Endothelial cell of umbilical vein (primary cell): Measurements from ENCODE around the gene PANK2. TPM values are rescaled to one million over a fixed set of nuclear protein-coding genes. Genes with fewer than 3 reads are reported as not detected.

Experiments
- BruUV-seq: library from RNA; stranded (reverse); fragments of 400-500 nt; replicated peaks from 2 replicates; lab custom pipeline; 2021; lab: Mats Ljungman, UMichigan
- CTCF ChIA-PET: fragments of 300-600, 350-600 bp; sonication (Branson Sonifier 250); formaldehyde crosslinking; loops from one replicate; lab custom pipeline; 2021; ENCODE audit warnings: antibody characterized with exemption, inconsistent platforms; lab: Charles Lee
- POLR2A ChIA-PET: fragments of 300-600, 350-600 bp; sonication (Branson Sonifier 250); formaldehyde crosslinking; loops from one replicate; lab custom pipeline; 2021; ENCODE audit warnings: antibody characterized with exemption, inconsistent platforms; lab: Charles Lee
- DNase-seq: peaks from one replicate; pipeline ENCODE4 v3.0.0-alpha.2; 2011; ENCODE audit warnings: low read depth, low spot score
- FAIRE-seq: peaks from 2 replicates; lab custom pipeline; 2011; peaks lifted over from hg19 to GRCh38; lab: Jason Lieb, UNC
- H2AFZ ChIP-seq: 2 replicates; pipeline ENCODE4 v1.6.0; 2012; ENCODE audit warnings: low read depth, low read length, control low read depth, inconsistent platforms
- H3K27ac ChIP-seq: 2 replicates; pipeline ENCODE4 v1.5.1; 2011; ENCODE audit warnings: low read depth, mild to moderate bottlenecking, control low read depth, low read length, moderate library complexity; ENCODE audit not compliant: insufficient read depth
- H3K27me3 ChIP-seq, 2 experiments: 2 replicates each; pipeline versions ENCODE4 v1.6.0 to v1.6.1; 2011; ENCODE audit warnings: low read length in 2 of 2, mixed read lengths in 1 of 2; ENCODE audit not compliant: control insufficient read depth in 2 of 2, insufficient read depth in 2 of 2
- H3K36me3 ChIP-seq, 2 experiments: 2 replicates in 1 of 2; 3 replicates in 1 of 2; pipeline ENCODE4 v1.5.1; 2011; ENCODE audit warnings: low read length in 2 of 2, mild to moderate bottlenecking in 1 of 2, moderate library complexity in 1 of 2; ENCODE audit not compliant: control insufficient read depth in 2 of 2, insufficient read depth in 2 of 2; ENCODE audit errors: extremely low read depth in 1 of 2
- H3K4me1 ChIP-seq: 3 replicates; pipeline ENCODE4 v1.5.1; 2011; ENCODE audit warnings: mild to moderate bottlenecking, low read length; ENCODE audit not compliant: control insufficient read depth, insufficient read depth; ENCODE audit errors: extremely low read depth
- H3K4me2 ChIP-seq: 2 replicates; pipeline ENCODE4 v1.6.1; 2011; ENCODE audit warnings: low read length, control low read depth, mixed read lengths; ENCODE audit not compliant: insufficient read depth
- H3K4me3 ChIP-seq, 3 experiments: fragments of 200-600 bp in 1 of 3; sonication (generic), shearing (Covaris generic) in 1 of 3; replicated peaks in 1 of 3; 2 replicates each; pipeline ENCODE4 v1.5.1; 2011 to 2016; ENCODE audit warnings: control low read depth in 3 of 3, low read length in 3 of 3, mild to moderate bottlenecking in 2 of 3, inconsistent platforms in 1 of 3, low read depth in 1 of 3, moderate library complexity in 1 of 3; ENCODE audit not compliant: insufficient read depth in 1 of 3
- H3K79me2 ChIP-seq: 2 replicates; pipeline ENCODE4 v1.6.0; 2012; ENCODE audit warnings: low read length, inconsistent platforms; ENCODE audit not compliant: control insufficient read depth, insufficient read depth
- H3K9ac ChIP-seq: replicated peaks from 2 replicates; pipeline ENCODE3; 2011; ENCODE audit warnings: low read length, control low read depth; ENCODE audit not compliant: insufficient read depth; ENCODE audit errors: extremely low read depth
- H3K9me1 ChIP-seq: replicated peaks from 3 replicates; pipeline ENCODE4 v1.6.0; 2011; ENCODE audit warnings: mild to moderate bottlenecking, low read length; ENCODE audit not compliant: control insufficient read depth, insufficient read depth; ENCODE audit errors: extremely low read depth
- H3K9me3 ChIP-seq: replicated peaks from 2 replicates; pipeline ENCODE4 v1.5.1; 2012; ENCODE audit warnings: low read length, inconsistent platforms; ENCODE audit not compliant: control insufficient read depth, insufficient read depth
- H4K20me1 ChIP-seq: replicated peaks from 2 replicates; pipeline ENCODE3; 2011; ENCODE audit warnings: mild to moderate bottlenecking, low read length; ENCODE audit not compliant: control insufficient read depth, insufficient read depth; ENCODE audit errors: extremely low read depth
- FOS ChIP-seq: IDR thresholded peaks from 2 replicates; pipeline ENCODE4 v1.6.1; 2011; ENCODE audit warnings: mild to moderate bottlenecking, low read length, moderate library complexity, borderline replicate concordance; ENCODE audit not compliant: insufficient read depth
- JUN ChIP-seq: IDR thresholded peaks from 2 replicates; pipeline ENCODE4 v1.6.1; 2011; ENCODE audit warnings: borderline replicate concordance, low read depth; ENCODE audit not compliant: insufficient read length, insufficient read depth
- MAX ChIP-seq: IDR thresholded peaks from 2 replicates; pipeline ENCODE4 v1.6.1; 2011; ENCODE audit not compliant: insufficient read depth, insufficient read length
- MYC ChIP-seq: IDR thresholded peaks from one replicate; pipeline ENCODE4 v1.6.1; 2011; ENCODE audit warnings: mild to moderate bottlenecking, low read depth, low read length
- POLR2A ChIP-seq: IDR thresholded peaks from 2 replicates; pipeline ENCODE4 v1.6.1; 2012; ENCODE audit warnings: low read depth, mild to moderate bottlenecking, control low read depth, low read length
- dilution Hi-C: fragments of 300-500 bp; cut with MboI; formaldehyde crosslinking; loops from one replicate; pipeline ENCODE4 v1.15.0; 2019; ENCODE audit warnings: low sequenced_read_pairs; ENCODE audit not compliant: extremely low pct_ligation_motif_present
- intact Hi-C: fragments of 100-400 bp; cut with micrococcal nuclease; formaldehyde crosslinking; loops from one replicate; pipeline ENCODE4 v1.10.0; 2022
- polyA plus RNA-seq, 4 experiments: library from polyadenylated mRNA; depleted of rRNA in 3 of 4; stranded (reverse) in 3 of 4; unstranded in 1 of 4; fragments of >200 nt; gene quantifications; 2 replicates each; pipeline versions ENCODE4 v1.2.1 to v1.2.3, GENCODE V29; 2011 to 2012; ENCODE audit warnings: missing spikeins in 1 of 4
- total RNA-seq: library from RNA; stranded (reverse); gene quantifications from 2 replicates; pipeline ENCODE4 v1.2.3, GENCODE V29; 2021

The PANK2 gene
- total and polyA plus RNA-seq, 2 donors (not counting 3 experiments of a cell fraction or from before 2014, with no cell fraction given): 18.9 to 54.3 TPM

GRCh38 chr20:3873507-3873906, 15.7 kb upstream of the PANK2 start:
- Histone ChIP-seq H3K9ac (no peak overlapping the region), H3K9me1 (no peaks in the 10 kb centered on the region), H3K36me3 (peaks cover 0 to 5% of the 10 kb centered on the region in 2 experiments), H2AFZ (no peak overlapping the region), H3K4me3 (no peak overlapping the region), H3K4me1 (peaks cover 3% of the 10 kb centered on the region), H3K27ac (no peak overlapping the region), H4K20me1 (no peaks in the 10 kb centered on the region), H3K4me2 (no peak overlapping the region), H3K79me2 (no peaks in the 10 kb centered on the region), H3K9me3 (no peaks in the 10 kb centered on the region), H3K27me3 (no peaks in the 10 kb centered on the region)
- TF ChIP-seq JUN: no peak
- FAIRE-seq: no peak
- no peak for DNase-seq
- intact Hi-C loops (no loop called here), dilution Hi-C loops (no loop called here)
- POLR2A ChIA-PET: no interaction called here
- CTCF ChIA-PET: no interaction called here
- BruUV-seq: no TSS peak

- Histone ChIP-seq H4K20me1 (no peaks in the 10 kb centered on the region), H3K4me1 (peaks cover 3% of the 10 kb centered on the region), H3K79me2 (no peaks in the 10 kb centered on the region), H3K27me3 (no peaks in the 10 kb centered on the region), H3K9me3 (no peaks in the 10 kb centered on the region), H3K9ac (no peak overlapping the region), H3K4me3 (no peak overlapping the region), H3K36me3 (peaks cover 0 to 5% of the 10 kb centered on the region in 2 experiments), H3K9me1 (no peaks in the 10 kb centered on the region), H3K27ac (no peak overlapping the region), H3K4me2 (no peak overlapping the region), H2AFZ (no peak overlapping the region)
- no peak for FAIRE-seq
- DNase-seq: no peak
- TF ChIP-seq MYC (no peak), FOS (no peak), MAX (no peak), POLR2A (peak; percentile 54)
- BruUV-seq: no TSS peak
- ChIA-PET POLR2A (no interaction called here), CTCF (interaction anchor here (2.1 kb wide), 1 partner anchor 19 kb away, joined by 7 read pairs; no protein-coding TSS in a partner anchor)
- intact Hi-C loops: no loop called here
- dilution Hi-C loops: no loop called here
Observed at GRCh38 chr20:3874194-3874844, 14.9 kb upstream of the PANK2 start.
